Upper lobe of left lung (tissue), 4 donors: ENCODE data around the gene LAMB2.

ENCODE experiments used
- CTCF ChIP-seq, 6 experiments: fragments of 450-650 bp in 4 of 6; fragments of 200-600 bp in 2 of 6; sonication (generic) in 2 of 6; IDR thresholded peaks; one replicate each; pipeline ENCODE4 v1.5.1; 2016 to 2019; ENCODE audit warnings: antibody characterized with exemption in 6 of 6
- POLR2A ChIP-seq, 4 donors: fragments of 450-650 bp; IDR thresholded peaks; one replicate each; pipeline ENCODE4 v1.5.1; 2016 to 2017; ENCODE audit warnings: antibody characterized with exemption in 4 of 4, mild to moderate bottlenecking in 2 of 4
- POLR2AphosphoS5 ChIP-seq, 2 donors: sonication (generic); formaldehyde crosslinking; IDR thresholded peaks; one replicate each; pipeline ENCODE4 v1.5.1; 2017; ENCODE audit warnings: antibody characterized with exemption in 2 of 2

- TF ChIP-seq POLR2AphosphoS5 (IDR thresholded peaks at IDR 0.05) (no peak), CTCF (IDR thresholded peaks at IDR 0.05) (no peak), POLR2A (IDR thresholded peaks at IDR 0.05) (no peak)
Measured at GRCh38 chr3:49076646-49077045, 56.2 kb downstream of the LAMB2 start.
